Aorta (tissue), 5 donors: ENCODE measurements around the gene CACNG1. TPM values are rescaled to one million over a fixed set of nuclear protein-coding genes. Genes with fewer than 3 reads are reported as not detected.

ENCODE experiments used
- ATAC-seq: fragments of 200-7000 bp; cut with Tn5 transposase; one replicate; pipeline ENCODE4 v1.9.1; 2022; ENCODE audit warnings: moderate library complexity; ENCODE audit not compliant: low FRiP score
- DNase-seq, 2 donors: peaks; one replicate each; pipeline ENCODE4 v3.0.0-alpha.2; 2020
- H3K27ac ChIP-seq, 2 donors: one replicate each; pipeline ENCODE4 v1.5.1; 2013; ENCODE audit warnings: low read length in 2 of 2, mild to moderate bottlenecking in 2 of 2, moderate library complexity in 2 of 2, control low read depth in 1 of 2, inconsistent platforms in 1 of 2, low read depth in 1 of 2
- H3K27me3 ChIP-seq, 2 donors: one replicate each; pipeline ENCODE4 v1.6.1; 2013; ENCODE audit warnings: control low read depth in 1 of 2, low read length in 1 of 2, mild to moderate bottlenecking in 1 of 2, moderate library complexity in 1 of 2; ENCODE audit not compliant: insufficient read depth in 2 of 2, control insufficient read depth in 1 of 2
- H3K36me3 ChIP-seq, 2 donors: one replicate each; pipeline ENCODE4 v1.6.1; 2013; ENCODE audit warnings: control low read depth in 1 of 2, low read length in 1 of 2, mild to moderate bottlenecking in 1 of 2; ENCODE audit not compliant: insufficient read depth in 2 of 2, control insufficient read depth in 1 of 2
- H3K4me1 ChIP-seq, 2 donors: one replicate each; pipeline ENCODE4 v1.6.1; 2013; ENCODE audit warnings: low read length in 2 of 2, control low read depth in 1 of 2, mild to moderate bottlenecking in 1 of 2, moderate library complexity in 1 of 2; ENCODE audit not compliant: insufficient read depth in 2 of 2, control insufficient read depth in 1 of 2
- H3K4me3 ChIP-seq, 2 donors: one replicate each; pipeline ENCODE4 v1.5.1; 2013; ENCODE audit warnings: low read length in 2 of 2, control low read depth in 1 of 2, mild to moderate bottlenecking in 1 of 2
- H3K9me3 ChIP-seq: one replicate; pipeline ENCODE4 v1.6.1; 2013; ENCODE audit warnings: mild to moderate bottlenecking, low read length; ENCODE audit not compliant: control insufficient read depth
- WGBS, 2 donors: extraction: QIAGEN DNeasy Blood & Tissue Kit; methylation state at CpG; one replicate each; pipeline ENCODE4 v1.1.7; 2013; 5-methylcytosine and 5-hydroxymethylcytosine counted together
- intact Hi-C, 2 donors: fragments of 100-400 bp; cut with DNase I; formaldehyde crosslinking; loops; one replicate each; pipeline versions ENCODE4 v1.14.2 to v1.15.0; 2022
- polyA plus RNA-seq, 2 donors: library from polyadenylated mRNA; stranded (reverse); fragments of 200-250 nt; gene quantifications; one replicate each; pipeline ENCODE4 v1.2.3, GENCODE V29; 2013
- total RNA-seq, 2 donors: library from RNA; stranded (reverse); fragmentation: NEBNext Ultra II Directional; extraction: Animal tissue kit (Norgen Biotek cat#: 25700); gene quantifications; one replicate each; pipeline ENCODE4 v1.2.1, GENCODE V29; 2021
- donor health status: healthy with polysubstance abuse.
- donor health status: Bipolar disorder and iron deficiency.
- donor health status: DM: no; HTN: no; CAD: no.
- donor health status: DM: no; HTN: no; CAD: no.
- donor health status: DM: yes; HTN: yes; CAD: no.

The CACNG1 gene
- total and polyA plus RNA-seq, 4 donors: 0.38 TPM; not detected in 3

DNA sequence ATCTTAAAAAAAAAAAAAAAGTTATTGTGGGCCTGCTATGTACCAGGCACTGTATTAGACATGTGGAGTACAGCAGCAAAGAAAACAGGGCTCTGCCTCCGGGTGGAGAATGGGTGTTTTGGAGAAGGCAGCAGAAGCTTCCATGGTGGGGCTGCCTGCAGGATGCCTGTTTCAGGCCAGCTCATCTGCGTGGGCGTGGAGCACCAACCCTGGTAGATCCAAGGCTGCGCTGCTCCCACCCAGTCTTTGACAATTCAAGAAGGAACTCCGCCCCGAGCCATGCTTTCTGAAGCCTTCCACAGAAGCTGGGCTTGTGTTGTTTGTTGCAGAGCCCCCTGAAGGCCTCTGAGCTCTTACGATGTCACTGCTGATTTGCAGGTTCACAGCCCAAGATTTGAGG is 23.2 kb upstream of the CACNG1 start:
- intact Hi-C loops: no loop called here
- WGBS, 2 donors: 93 to 94% methylated on average over 7 of the region's 7 CpGs
- no peaks in the 10 kb centered on the region for H3K36me3 ChIP-seq
- no peak overlapping the region for H3K4me3 ChIP-seq
- H3K27me3 ChIP-seq: no peaks in the 10 kb centered on the region
- H3K27ac ChIP-seq: no peak overlapping the region
- H3K4me1 ChIP-seq: no peaks in the 10 kb centered on the region
- DNase-seq (no peak), ATAC-seq (no peak)
- H3K9me3 ChIP-seq: no peaks in the 10 kb centered on the region

DNA sequence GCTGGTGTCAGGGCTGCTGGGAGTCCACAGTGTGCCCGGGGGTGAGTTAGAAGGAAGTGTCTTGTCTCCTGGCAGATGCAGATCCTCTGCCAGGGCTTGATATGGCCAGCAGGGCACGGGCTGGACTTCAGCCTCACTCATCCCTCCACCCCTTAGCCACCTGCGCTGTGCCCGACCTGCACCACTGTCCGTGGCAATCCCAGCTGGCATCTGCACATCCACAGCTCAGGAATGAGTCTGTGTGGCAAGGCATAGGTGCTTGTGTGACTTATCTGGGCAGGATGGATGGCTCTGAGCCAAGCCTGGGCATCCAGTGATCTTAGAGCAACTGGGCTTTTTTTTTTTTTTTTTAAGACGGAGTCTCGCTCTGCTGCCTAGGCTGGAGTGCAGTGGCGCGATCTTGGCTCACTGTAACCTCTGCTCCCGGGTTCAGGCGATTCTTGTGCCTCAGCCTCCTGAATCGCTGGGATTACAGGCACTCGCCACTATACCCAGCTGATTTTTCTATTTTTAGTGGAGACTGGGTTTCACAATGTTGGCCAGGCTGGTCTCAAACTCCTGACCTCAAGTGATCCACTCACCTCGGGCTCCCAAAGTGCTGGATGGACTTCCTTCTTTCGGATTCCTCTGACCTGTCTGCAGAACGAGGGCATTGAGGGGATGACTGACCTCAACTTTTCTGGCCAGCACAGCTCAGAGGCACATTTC is 22.5 kb upstream of the CACNG1 start:
- H3K4me1 ChIP-seq: no peaks in the 10 kb centered on the region
- intact Hi-C loops: no loop called here
- DNase-seq: no peak
- no peaks in the 10 kb centered on the region for H3K9me3 ChIP-seq
- H3K36me3 ChIP-seq: no peaks in the 10 kb centered on the region
- H3K27me3 ChIP-seq: no peaks in the 10 kb centered on the region
- 83 to 86% methylated on average over 16 of the region's 16 CpGs for WGBS, 2 donors
- no peak overlapping the region for H3K4me3 ChIP-seq
- H3K27ac ChIP-seq: no peak overlapping the region
- no peak for ATAC-seq

DNA sequence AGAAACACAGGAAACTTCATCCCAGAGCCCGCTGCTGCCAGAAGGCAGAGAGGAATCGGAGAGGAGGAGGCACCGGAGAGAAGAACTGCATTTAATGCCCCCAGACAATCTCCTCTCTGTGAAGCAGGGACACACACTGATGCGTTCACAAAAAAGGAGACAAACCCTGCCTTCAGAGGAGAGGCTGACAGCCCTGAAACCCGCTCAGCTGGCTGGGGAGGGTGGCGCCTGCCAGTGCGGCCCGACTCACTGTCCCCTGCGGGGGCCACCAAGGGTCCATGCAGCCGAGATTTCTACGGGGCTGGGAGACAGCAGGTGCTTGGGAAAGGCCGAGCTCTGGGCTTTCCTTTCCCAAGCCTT is 21.9 kb upstream of the CACNG1 start:
- H3K27me3 ChIP-seq: no peaks in the 10 kb centered on the region
- H3K4me3 ChIP-seq: no peak overlapping the region
- H3K4me1 ChIP-seq: no peaks in the 10 kb centered on the region
- H3K27ac ChIP-seq: no peak overlapping the region
- intact Hi-C loops: no loop called here
- no peak for DNase-seq
- no peaks in the 10 kb centered on the region for H3K9me3 ChIP-seq
- 90 to 92% methylated on average over 11 to 12 of the region's 12 CpGs for WGBS, 2 donors
- no peaks in the 10 kb centered on the region for H3K36me3 ChIP-seq
- ATAC-seq: no peak

DNA sequence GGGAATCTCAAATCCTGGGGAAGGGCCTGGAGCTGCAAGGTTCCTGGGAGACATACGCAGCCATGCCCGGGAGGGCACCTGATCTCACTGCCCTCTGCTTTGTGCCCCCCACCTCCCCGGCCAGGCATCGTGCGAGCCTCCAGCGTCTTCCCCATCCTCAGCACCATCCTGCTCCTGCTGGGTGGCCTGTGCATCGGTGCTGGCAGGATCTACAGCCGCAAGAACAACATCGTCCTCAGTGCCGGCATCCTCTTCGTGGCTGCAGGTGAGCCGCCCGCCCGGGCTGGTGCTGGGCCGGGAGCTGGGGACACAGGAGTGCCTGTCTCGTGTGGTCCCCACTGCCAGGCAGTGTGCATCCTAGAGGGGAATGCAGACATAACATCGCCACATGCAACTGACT is 19.6 kb upstream of the CACNG1 start:
- no peaks in the 10 kb centered on the region for H3K4me1 ChIP-seq
- no peaks in the 10 kb centered on the region for H3K36me3 ChIP-seq
- no peaks in the 10 kb centered on the region for H3K9me3 ChIP-seq
- no peaks in the 10 kb centered on the region for H3K27me3 ChIP-seq
- no peak for ATAC-seq
- DNase-seq: no peak
- intact Hi-C loops: no loop called here
- no peak overlapping the region for H3K4me3 ChIP-seq
- H3K27ac ChIP-seq: no peak overlapping the region
- WGBS, 2 donors: 95 to 96% methylated on average over 17 of the region's 17 CpGs

DNA sequence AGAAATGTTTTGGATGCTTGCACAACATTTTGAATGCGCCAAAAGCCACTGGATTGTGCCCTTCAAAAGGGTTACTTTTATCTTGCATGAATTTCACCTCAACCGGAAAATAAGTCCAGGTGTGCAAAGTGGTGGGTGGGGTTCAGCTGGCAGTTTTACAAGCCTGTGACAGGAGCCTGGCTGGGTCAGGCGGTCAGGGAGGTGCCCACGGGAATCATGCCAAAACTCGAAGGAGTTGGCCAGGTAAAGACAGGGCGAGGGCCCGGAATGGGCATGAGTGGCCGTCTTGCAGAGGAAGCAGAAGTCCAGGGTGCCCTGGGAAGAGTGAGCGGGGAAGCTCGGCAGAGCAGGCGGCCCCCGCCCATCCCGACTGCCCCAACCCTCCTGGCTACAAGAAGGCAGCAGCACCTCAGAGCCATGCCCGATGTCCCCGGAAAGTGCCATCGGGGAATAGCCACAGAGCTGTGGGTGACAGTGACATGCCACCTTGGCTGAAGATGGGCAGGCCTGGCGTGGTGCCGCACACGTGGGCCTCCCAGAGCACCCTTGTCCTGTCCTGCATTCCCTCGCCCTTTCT is 19.1 kb upstream of the CACNG1 start:
- H3K4me1 ChIP-seq: no peaks in the 10 kb centered on the region
- DNase-seq (no peak), ATAC-seq (no peak)
- H3K27me3 ChIP-seq: no peaks in the 10 kb centered on the region
- 92 to 93% methylated on average over 20 of the region's 20 CpGs for WGBS, 2 donors
- intact Hi-C loops: no loop called here
- no peaks in the 10 kb centered on the region for H3K36me3 ChIP-seq
- H3K4me3 ChIP-seq: no peak overlapping the region
- no peaks in the 10 kb centered on the region for H3K9me3 ChIP-seq
- no peak overlapping the region for H3K27ac ChIP-seq

DNA sequence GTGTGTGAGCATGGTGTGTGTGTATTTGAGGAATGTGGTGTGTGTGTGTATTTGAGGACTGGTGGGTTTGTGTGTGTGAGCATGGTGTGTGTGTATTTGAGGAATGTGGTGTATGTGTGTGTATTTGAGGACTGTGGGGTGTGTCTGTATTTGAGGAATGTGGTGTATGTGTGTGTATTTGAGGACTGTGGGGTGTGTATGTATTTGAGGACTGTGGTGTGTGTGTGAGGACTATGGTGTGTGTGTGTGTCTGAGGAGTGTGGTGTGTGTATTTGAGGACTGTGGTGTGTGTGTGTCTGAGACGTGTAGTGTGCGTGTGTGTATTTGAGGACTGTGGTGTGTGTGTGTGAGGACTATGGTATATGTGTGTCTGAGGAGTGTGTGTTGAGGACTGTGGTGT is 18.0 kb upstream of the CACNG1 start:
- H3K4me3 ChIP-seq: no peak overlapping the region
- no peaks in the 10 kb centered on the region for H3K36me3 ChIP-seq
- no peak overlapping the region for H3K27ac ChIP-seq
- no peaks in the 10 kb centered on the region for H3K27me3 ChIP-seq
- H3K9me3 ChIP-seq: no peaks in the 10 kb centered on the region
- DNase-seq: no peak
- WGBS, 2 donors: 84 to 93% methylated on average over 2 of the region's 2 CpGs
- intact Hi-C loops: no loop called here
- no peak for ATAC-seq
- H3K4me1 ChIP-seq: no peaks in the 10 kb centered on the region

DNA sequence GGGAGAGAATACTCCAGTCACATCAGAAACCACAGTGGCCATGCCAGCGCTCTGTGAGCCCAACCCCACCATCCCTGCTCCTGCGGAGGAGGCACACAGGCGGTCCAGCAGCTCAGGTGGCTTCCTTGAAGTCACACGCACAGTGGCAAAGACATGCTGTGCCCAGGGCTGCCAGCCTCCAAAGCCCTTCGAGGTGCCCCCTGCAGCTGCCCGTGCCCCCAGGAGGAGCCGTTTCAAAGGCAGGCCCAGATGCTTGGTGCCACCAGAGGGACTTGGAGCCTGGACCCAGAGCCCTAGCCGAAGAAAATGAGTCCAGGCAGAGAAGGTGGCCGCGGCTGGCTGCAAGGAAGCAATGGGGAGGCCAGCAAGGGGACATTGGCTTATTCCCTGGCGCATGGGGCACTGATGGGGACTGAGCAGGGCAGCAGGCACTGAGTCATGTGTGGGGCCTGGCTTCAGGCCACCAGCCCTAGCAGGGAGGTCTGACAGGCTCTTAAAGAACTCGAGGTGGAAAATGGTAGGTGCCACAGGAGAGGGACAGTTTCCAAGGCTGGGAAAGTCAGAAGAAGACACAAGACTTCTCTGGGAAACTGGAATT is 17.2 kb upstream of the CACNG1 start:
- no peak overlapping the region for H3K27ac ChIP-seq
- peak; percentile 16 for ATAC-seq
- H3K36me3 ChIP-seq: no peaks in the 10 kb centered on the region
- H3K4me1 ChIP-seq: no peaks in the 10 kb centered on the region
- WGBS, 2 donors: 64 to 70% methylated on average over 12 of the region's 12 CpGs
- no peaks in the 10 kb centered on the region for H3K27me3 ChIP-seq
- H3K9me3 ChIP-seq: no peaks in the 10 kb centered on the region
- intact Hi-C loops: no loop called here
- DNase-seq: no peak
- no peak overlapping the region for H3K4me3 ChIP-seq

DNA sequence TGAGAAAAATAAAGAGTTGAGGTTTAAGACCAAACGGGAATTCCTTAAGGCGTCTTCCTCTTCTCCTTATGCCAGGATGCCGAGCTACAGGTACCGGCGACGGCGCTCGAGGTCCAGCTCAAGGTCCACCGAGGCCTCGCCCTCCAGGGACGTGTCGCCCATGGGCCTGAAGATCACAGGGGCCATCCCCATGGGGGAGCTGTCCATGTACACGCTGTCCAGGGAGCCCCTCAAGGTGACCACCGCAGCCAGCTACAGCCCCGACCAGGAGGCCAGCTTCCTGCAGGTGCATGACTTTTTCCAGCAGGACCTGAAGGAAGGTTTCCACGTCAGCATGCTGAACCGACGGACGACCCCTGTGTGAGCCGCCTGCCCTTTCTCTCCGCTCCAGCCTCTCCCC is 13.7 kb upstream of the CACNG1 start:
- Histone ChIP-seq H3K36me3 (no peaks in the 10 kb centered on the region), H3K4me3 (no peak overlapping the region), H3K27ac (no peak overlapping the region), H3K27me3 (no peaks in the 10 kb centered on the region), H3K9me3 (no peaks in the 10 kb centered on the region), H3K4me1 (no peaks in the 10 kb centered on the region)
- WGBS, 2 donors: 94 to 95% methylated on average over 21 of the region's 21 CpGs
- ATAC-seq (no peak), DNase-seq (no peak)
- intact Hi-C loops: no loop called here

DNA sequence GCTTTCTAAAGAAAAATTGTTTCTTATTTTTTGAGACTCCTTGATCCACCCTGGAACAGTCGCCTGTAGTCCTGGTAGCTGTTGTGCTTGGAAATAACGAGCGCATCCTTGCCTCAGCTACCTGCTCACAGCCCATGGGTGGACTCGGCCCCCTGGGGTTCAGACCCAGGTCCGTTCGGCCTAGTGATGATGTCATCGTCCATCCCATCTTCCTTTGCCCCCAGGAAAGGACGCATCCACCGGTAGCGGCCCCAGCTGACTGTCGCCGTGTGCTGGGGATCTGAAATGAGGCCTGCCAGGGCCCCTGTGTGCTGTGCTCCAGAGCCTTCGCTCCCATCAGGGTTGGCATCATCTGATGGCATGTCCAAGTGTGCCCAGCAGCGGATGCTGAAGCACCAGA is 12.0 kb upstream of the CACNG1 start:
- Histone ChIP-seq H3K27ac (no peak overlapping the region), H3K9me3 (no peaks in the 10 kb centered on the region), H3K36me3 (no peaks in the 10 kb centered on the region), H3K4me3 (no peak overlapping the region), H3K27me3 (no peaks in the 10 kb centered on the region), H3K4me1 (no peaks in the 10 kb centered on the region)
- 94 to 95% methylated on average over 14 of the region's 14 CpGs for WGBS, 2 donors
- DNase-seq (no peak), ATAC-seq (no peak)
- intact Hi-C loops: no loop called here
